HG02943 (cell line): ENCODE results near the gene ARHGAP25.

Experiments used
- ATAC-seq: cut with Tn5 transposase; IDR thresholded peaks from one replicate; pipeline ENCODE4 v1.9.1; 2021; ENCODE audit warnings: mild to moderate bottlenecking, low read depth, moderate library complexity; ENCODE audit not compliant: unreplicated experiment

ARHGAP25 gene

DNA sequence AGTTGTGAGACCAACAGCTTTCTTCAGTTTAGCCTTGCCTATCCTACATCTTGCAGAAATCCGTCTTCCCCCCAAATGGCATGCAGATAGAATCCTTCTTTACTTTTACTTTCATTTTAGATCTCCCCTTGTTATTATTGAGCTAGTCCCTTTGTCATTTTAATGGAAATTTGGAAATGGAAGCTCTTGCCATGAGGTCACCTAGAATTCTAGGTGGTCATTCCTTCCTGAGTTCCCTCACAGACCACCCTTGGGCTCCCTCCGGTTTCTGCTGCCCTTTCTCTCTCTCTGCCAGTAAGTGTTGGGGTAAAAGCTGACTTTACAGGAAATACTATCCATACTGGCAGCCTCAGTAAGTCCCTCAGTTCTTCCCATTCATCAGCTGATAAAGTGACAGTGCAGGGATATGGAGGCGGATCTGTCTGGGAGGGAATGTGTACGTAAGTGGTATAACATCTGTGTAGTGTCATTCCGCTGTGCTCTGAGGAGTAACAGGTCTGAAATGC is 30.2 kb downstream of the ARHGAP25 start:
- ATAC-seq = no peak

DNA sequence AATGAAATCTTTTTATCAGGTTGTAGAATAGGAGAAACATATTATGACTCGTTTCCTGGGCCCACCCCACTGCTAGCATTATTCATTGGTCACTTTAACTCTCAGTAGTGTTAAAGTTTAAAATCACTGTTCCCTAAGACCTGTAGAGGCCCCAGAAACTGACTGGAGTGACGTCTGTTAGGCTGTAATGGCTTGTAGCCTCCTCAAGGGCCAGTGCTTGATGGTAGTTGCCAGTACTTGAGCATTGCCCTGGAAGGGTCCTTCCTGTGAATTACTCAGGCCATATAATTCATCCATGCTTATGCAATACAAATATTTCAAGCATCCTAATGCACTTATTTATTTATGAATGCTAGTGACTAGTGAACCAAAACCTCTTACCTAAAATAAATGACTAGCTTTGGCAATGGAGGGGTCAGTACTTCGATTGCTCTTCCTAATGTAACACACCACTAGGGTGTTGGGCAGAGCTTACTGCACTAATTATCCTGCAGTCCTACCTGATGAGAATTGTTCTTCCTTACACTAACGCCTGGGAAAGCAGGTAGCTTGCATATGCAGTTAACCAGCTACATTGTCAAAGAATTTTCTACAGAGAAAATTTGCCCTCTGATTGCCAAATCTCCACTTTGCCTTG is 31.2 kb downstream of the ARHGAP25 start:
- no peak for ATAC-seq

DNA sequence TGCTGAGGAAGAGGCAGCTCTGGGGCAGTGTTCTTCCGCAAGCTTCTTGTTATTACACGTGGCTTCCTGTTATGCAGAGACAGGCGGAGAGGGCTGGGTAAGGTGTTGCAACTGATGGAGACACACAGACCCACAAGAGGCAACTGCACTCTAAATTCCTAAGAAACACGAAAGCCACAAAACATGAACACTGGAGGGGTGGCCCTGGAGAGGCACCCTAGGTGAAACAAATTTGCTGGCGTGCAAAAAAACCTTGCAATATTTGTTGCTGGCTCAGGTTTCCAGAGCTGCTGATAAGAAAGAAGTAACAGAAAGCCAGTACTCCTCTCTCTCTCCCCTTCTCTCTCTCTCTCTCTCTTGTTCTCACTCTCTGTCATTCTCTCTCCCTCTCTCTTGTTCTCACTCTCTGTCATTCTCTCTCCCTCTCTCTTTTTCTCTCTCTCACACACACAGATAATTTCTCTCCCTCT is 31.8 kb downstream of the ARHGAP25 start:
- ATAC-seq = no peak

DNA sequence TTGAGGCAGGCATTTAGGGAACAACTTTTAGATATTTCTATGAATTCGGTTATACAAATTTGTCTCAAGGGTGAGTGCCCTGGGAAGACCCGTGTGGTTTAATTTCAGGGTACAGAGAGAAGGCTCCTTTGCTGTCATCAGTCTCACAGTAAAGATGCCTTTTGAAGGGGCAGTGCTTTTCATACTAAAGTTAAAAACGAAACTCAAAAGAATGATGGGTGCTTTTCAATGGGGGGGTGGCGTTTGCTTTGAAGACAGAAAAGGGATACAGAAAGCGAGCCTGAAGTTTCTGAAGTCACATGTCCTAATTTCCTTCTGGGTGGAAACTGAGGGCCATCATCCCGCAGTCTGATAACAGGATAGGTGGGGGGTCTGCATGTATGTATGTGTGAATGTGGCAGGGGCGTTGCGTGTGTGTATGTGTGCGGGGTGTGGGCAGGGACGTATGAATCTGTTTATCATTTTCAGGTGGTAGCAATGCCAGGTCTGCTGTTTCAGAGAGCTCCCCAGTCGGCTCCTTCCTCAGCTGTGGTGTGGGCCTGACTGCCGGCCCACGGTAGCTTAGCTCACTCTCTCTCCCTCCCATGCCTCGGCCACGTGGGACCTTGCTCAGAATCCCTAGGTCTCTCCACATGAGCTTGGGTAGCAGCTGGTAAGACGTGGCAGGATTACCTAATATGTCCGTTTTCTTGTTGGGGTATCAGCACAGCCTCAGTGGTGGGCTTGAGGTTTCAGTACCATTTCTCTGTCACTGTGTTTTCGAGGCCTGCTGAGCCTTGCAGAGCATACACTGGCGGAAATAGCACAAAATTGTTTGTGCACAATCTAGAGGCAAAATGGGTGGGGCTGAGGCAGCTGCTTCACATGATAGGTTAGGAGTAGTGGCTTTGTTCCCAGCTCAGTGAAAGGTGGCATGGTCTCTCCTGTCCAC is 32.7 kb downstream of the ARHGAP25 start:
- ATAC-seq = peak; percentile 47

DNA sequence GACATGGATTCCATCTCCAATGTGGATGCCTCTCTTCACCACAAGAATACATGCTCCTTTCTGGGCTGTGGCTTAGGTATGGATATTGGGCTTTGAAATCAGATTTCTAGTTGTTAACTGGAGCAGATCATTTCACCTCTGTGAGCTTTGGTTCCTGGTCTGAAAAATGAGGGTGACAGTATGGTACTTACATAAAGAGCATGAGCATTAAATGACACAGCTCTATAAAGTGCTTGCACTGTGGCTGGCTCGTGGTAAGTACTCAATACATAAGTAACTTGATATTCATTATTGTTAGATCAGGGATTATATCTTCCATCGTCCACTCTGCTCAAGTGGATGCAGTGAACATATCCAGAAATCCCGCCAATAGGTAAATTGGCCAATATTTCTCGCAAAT is 33.4 kb downstream of the ARHGAP25 start:
- ATAC-seq = no peak

DNA sequence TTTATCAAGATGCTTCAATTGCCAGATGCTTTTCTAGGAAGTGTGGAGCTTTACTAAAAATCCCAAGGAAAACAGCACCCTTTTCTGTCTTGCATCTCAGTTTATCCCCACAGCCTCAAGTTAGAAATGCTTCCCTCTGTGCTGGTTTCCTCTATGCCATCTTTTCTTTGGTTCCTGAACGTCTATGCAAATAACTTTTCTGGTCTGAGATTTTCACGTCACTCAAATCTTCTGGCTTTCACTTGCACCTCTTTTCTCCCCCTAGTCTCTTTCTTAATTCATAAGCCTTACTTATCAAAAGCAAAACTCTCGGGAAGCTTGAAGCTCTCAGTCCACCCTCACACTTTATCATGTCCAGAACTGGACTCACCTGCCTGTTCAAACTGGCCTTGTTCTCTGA is 33.9 kb downstream of the ARHGAP25 start:
- no peak for ATAC-seq

DNA sequence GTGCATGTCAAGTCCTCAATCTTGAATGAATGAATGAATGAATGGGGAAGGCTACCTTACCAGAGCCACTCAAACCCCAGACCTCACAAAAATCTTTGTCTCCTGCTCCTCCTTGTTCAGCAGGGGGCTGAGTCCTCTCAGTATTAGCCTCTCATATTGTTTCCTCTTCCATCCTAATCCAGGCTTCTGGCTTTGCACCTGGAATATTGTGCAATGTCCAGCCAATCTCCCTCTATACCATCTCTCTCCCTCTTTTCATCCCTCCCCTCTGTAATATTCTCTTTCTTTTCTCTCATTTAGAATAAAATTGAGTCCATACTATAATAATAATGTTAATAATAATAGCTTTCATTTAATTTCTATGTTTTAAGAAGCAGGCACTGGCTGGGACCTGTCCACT is 34.3 kb downstream of the ARHGAP25 start:
- no peak for ATAC-seq

DNA sequence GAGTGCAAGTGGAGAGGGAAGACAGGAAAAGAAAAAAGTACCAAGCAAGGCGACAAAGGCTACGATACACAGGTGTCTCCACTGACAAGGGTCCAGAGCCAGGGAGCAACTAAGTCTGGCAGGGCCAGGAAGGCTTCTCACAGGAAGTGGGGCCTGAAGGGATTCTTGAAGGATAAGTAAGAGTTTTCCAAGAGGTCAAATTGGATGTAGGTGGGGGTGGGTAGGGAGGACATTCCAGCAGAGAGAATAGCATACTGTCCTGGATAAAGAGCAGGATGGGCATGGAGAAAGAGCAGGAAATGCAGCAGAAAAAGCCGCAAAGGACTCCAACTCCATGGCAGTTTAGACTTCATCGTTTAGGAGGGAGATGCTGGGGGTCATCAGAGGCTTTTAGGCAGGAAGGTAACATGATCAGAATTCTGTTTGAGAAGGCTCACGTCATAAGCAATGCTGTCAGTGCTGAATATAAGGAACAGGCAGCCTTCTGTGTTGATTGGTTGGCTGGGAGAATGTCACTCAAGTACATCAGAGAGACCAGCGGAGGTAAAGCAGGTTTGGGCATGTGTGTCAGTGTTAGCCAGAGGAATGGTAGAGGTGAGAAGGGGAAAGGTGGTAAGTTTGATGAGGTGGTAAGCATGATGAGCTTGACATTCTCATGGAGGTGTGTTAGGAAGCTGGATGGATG is 35.1 kb downstream of the ARHGAP25 start:
- ATAC-seq = no peak

DNA sequence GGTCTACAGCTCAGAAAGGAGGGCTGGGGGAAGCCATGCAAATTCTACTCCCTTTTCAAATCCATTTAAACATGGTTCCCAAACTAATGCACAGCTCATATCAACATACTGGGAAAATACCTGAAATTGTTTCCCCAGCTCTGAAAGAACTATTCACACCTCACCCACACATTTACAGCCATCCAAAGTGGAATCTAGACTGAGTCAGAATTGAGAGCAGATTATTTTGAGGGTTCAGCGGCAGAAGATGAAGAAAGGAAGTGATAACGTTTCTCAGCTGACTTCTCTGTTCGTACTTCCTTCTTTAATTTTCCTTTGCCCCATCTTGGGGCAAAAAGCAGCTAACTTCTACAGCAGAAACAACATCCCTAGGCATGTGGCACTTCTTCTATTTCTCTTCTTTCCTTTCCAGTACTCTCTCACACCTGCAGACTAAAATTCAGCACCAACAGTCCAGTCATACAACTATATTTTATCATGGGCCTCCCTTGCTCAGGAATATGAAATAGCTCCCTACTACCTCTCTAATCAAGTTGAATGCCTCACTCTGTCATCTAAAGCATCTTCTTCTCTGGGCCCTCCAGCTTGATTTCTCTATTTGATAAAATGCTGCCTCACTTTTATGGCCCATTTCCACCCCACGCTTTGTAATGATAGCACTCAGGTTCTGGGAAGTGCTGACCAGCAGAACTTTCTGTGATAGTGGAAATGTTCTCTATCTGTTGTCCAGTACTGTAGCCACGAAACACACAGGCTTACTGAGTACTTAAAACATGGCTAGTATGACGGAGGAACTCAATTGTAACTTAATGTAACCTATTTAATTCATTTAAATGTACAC is 35.9 kb downstream of the ARHGAP25 start:
- ATAC-seq = no peak

DNA sequence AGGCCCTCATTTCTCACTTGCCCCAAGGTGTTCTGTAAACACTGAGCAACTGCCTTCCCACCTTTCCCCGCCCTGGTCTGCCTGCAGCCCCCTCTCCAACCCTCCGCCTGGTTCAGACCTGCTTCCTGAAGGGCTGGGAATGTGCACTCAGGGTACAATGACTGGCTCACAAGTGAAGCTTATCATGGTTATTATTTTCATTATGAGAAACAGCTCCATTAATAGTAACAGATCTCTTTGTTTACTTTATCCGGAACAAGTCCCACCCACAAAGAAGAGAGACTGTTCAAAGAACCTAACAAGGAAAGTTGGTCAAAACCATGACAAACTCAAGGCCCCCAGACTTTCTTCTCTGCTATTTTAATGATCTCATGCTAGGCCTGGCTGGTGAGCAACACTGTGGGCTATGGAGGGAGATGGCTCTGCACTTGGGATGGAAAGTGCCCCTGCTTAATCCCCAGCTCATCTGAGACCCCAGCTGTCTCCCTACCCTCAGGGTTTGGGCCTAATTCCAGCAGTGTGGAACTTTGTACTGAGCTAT is 36.7 kb downstream of the ARHGAP25 start:
- no peak for ATAC-seq

DNA sequence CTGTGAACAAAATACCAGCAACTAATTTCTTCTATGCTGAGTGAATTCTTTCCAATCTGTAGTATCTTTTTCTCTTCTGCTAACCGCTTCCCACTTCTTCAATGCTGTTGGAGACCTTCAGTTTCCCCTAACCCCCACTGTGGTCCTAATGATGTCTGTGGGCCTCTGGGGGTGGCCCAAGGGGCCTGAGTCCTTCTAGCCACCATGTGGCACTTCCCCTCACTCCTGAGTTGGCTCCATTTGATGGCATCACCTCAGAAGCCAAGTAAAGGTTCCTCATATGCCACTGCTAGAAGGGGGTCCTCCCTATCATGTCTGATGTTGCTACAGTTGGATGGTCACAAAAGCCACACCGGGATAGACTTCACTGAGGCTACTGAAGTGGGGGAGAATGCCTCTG is 37.5 kb downstream of the ARHGAP25 start:
- no peak for ATAC-seq

DNA sequence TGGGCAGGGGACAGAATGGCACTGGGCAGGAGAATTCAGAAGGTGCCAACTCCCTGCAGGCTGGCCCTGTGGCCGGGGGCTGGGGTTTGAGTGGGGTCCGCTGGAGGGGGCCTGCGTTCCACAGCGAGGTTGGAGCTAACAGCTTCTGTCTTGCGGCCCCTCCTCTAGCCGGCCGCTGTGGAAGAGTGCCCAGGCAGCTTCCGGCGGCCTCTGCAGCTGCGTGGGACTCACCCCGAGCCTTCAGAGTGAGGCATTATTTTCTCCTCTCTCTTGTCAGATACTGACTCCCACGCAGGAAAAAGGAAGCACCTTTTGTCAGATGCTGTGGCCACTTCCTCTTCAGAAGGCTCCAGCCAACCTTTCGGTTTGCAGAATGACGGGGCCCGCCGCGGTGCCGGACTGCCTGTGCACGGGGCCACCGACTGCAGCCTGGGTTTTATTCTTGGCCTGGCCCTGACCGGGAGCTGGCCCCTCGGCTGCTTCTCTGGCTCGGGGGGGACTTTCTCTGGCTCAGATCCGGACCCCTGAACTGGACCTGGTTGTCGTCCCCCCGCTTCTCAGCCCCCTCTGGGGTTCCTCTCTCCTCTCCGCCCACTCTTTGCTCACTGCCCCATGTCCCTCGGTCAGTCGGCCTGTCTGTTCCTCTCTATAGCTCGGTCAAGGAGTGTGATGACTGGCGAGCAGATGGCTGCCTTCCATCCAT is 40.1 kb downstream of the ARHGAP25 start:
- peak; percentile 85 for ATAC-seq

DNA sequence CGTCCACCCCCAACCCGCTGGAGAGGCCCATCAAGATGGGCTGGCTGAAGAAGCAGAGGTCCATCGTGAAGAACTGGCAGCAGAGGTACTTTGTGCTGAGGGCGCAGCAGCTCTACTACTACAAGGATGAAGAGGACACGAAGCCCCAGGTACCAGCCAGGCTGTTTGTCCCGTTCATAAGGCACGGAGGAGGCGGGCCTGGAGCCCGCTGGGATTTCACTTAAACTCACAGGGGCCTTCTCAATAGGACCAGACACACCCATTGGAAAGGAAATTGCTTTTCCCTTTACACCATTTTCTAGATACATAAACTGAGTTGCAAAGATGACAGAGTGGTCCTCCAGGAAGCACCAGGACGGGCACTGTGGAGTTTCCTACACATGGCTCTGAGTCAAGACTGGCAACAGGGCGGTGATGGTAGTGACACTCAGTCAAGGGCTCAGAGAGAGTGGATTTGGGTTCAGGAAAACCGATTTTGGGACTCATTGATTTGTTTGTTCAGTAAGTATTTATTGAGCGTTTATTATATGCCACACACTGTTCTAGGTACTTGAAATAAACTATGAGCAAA is 40.7 kb downstream of the ARHGAP25 start:
- no peak for ATAC-seq

DNA sequence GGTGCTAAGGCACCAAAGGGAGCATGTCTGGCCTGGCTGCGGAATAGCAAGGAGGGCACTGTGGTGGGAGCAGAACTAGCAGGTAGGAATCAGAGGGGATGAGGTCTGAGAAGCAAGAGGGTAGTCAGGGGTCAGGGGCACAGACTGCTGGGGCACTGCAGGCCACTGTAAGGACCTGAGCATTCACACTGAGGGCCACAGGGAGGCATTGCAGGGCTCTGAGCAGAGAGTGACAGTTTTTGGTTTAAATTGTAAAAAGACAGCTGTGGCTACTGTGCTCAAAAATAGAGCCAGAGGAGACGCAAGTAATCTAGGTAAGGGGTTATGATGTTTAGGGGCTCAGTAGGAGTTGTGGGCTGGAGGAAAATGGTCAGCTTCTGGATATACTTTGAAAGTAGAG is 41.5 kb downstream of the ARHGAP25 start:
- ATAC-seq = no peak

DNA sequence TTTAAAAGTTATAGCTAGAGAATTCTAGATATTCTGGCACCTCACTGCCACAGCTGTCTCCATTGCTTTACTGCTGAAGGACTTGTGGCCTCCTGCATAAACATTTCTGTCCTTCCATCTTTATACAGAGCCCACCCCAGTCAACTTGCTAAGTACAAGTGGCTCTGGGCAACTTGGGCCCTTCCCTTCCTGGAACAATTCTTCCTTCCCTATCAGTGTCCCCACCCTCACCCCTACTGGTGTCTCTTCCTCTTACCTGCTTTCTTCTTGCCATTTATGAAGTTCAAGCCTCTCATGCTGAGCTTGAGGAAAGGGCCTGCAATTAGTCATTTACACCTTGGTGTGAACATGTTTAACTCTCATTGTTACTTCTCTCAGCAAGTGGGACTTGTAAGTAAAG is 45.0 kb downstream of the ARHGAP25 start:
- ATAC-seq = no peak

DNA sequence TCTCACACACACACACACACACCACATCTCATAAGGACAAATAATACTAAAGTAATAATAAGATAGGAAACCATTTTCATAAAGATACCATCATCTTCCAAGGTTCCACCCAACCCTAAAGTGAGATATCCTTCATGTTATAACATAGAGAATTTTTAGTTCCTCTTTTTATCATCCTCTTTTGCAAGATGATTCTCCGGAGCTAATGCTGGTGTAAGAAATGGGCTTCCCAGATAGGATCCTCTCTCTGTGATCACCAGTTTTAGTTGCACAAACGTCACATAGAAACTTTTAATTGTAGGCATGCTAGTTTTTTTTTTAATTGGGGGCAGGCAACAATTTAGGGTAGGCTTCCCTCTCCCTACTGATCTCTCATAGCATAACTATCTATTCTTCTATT is 49.6 kb downstream of the ARHGAP25 start:
- ATAC-seq = no peak

DNA sequence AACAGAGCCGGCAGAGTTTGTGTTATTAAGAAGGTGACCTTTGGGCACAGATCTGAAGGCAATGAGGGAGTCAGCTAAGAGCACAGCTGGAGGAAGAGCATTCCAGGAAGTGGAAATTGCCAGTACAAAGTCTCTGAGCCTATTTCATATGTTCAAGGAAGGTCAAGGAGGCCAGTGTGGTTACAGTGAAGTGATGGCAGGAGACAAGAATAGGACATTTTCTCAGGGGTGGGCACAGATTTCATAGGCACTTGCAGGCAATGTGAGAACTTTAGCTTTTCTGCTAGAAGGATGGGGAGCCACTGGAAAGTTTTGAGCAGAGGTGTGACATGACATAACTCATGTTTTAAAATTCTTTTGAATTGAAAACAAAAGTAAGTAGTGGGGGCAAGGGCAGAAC is 50.3 kb downstream of the ARHGAP25 start:
- ATAC-seq = no peak

DNA sequence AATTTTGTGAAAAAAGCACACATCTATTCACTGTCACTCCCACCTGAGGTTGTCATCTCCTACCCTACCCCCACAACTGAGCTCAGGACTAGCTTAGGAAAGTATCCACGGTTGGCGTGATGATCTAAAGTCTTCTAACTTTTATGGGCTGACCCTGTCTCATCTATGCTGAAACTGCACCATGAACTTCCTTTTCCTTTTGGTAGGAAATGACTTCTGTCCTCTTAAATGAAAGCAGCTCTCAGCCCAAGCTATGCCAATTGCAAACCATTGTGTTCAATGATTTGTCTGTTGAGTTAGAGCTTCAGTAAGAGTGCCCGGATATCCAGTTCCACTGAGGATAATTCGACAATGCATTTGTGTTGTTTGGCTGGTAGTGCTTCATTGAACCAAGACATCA is 52.7 kb downstream of the ARHGAP25 start:
- ATAC-seq = no peak

DNA sequence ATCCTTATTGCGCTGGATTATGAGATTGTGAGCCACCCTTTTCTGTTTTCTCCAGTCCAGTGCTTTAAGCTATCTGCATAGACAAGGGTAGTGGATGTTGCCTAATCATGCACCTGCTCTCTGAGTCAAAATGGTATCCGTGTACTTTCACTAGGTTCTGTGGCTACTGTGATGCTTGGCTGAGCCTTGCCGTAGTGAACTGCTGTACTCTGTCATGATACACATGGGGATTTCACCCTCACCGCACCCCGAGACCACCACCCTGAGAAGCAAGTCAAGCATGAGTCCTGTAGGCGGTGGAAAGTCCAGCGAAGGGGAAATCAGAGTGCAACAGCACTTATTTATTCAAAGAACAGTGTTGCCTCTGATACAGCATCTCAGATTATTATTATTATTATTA is 55.0 kb downstream of the ARHGAP25 start:
- peak; percentile 99 for ATAC-seq
